ENCODE results near the gene NADK2.

Gene NADK2, protein sequence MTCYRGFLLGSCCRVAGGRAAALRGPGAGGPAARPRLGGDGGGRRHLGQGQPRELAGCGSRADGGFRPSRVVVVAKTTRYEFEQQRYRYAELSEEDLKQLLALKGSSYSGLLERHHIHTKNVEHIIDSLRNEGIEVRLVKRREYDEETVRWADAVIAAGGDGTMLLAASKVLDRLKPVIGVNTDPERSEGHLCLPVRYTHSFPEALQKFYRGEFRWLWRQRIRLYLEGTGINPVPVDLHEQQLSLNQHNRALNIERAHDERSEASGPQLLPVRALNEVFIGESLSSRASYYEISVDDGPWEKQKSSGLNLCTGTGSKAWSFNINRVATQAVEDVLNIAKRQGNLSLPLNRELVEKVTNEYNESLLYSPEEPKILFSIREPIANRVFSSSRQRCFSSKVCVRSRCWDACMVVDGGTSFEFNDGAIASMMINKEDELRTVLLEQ

GRCh38 chr5:36241631-36242533 is at the start of gene NADK2:
Gene NADK2, minus strand, starts transcription at chr5:36241925. Its CDS starts 127 bp downstream, at chr5:36241798.
- TF ChIP-seq GATA2 (IDR thresholded peaks at IDR 0.05; ENCODE audit: low read depth, low read length) (peak; percentile 78), GATA3 (IDR thresholded peaks at IDR 0.05; ENCODE audit: low read depth, low read length) (no peak)

DNA sequence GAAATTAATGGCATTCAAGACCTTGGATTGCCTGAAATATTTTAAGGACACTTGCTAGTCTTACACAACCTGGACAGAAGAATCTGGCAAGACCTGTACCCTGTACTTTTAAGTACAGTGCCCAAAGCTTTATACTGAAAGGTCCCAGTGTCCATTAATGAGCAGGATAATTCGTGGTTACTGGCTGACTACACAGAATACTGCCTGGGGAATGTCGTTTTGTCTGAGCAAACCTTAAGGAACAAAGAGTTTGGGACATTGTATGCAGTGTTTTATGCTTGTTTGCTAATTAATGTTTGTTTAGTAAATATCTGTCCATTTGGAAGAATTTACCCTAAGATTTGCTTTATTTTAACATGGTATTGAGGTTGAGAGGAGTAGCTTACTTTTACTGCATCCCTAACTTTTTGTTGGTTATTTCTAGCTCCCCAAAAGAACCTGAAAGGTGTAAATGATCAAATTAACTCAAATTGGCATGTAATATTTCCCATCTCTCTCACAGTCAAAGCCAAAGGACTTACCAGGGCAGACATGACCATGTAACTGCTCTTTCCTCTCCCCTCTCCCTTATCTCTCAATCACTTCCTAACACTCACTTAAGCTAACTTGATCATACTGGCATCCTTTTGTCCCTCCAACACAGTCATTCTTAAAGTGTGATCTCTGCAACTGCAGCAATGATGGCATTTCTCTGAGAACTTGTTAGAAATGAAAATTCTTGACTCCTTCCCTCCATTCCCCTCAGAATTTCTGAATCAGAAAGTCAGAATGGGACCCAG is 44.3 kb upstream of the NADK2 start:
- TF ChIP-seq GATA3 (IDR thresholded peaks at IDR 0.05; ENCODE audit: low read depth, low read length) (no peak), GATA2 (IDR thresholded peaks at IDR 0.05; ENCODE audit: low read depth, low read length) (no peak)

GRCh38 chr5:36281626-36282025 is 39.9 kb upstream of the NADK2 start:
- TF ChIP-seq GATA3 (IDR thresholded peaks at IDR 0.05; ENCODE audit: low read depth, low read length): no peak
- no peak for TF ChIP-seq GATA2 (IDR thresholded peaks at IDR 0.05; ENCODE audit: low read depth, low read length)

DNA sequence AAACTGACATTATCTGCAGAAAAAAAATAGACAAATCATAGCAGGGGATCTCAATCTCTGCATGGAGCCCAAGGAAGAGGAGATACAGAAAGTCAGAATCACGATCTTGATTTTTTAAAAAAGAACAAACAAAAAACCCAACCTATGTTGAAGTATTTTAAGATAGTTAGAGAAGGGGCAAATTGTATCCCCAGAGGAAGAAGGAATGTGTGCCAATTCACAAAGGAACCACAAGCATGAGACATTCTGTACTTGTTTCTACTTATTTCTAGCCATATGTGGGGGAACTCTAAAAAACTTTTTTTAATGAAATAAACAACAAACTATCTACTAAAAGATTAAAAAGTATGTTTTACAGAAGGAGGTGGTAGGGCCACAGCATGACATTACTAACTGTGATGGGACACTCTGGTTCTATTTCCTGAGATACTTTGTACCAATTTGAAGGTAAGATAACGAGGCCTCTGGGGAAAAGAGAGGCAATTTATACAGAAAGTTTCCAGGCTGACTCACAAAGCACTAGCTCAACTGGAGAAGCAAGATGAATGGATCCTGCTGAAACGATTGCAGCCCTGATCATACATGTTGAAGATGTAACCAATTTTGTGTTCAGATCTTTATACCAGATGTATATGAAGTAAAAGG is 37.5 kb upstream of the NADK2 start:
- TF ChIP-seq GATA2 (IDR thresholded peaks at IDR 0.05; ENCODE audit: low read depth, low read length) (no peak), GATA3 (IDR thresholded peaks at IDR 0.05; ENCODE audit: low read depth, low read length) (no peak)

GRCh38 chr5:36277521-36278176 is 35.9 kb upstream of the NADK2 start:
- TF ChIP-seq GATA3 (IDR thresholded peaks at IDR 0.05; ENCODE audit: low read depth, low read length) (no peak), GATA2 (IDR thresholded peaks at IDR 0.05; ENCODE audit: low read depth, low read length) (no peak)

DNA sequence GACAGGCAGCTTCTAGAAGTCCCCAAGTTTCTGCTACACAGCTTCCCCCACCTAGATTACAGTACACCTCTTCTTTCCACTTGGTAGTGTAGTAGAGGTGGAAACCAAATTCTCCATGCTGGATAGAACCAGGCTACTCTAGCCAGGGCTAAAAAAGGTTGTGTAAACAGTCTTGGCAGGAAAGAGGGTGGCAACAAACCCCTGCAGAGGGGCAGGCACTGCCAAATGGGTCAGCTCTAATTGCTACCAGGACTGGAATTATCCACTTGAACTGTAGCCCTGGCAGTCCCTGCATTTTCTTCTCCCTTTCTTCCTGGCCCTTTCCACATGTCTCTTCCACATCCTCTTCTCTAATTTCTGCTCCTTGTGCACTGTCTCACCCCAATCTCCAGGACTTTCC is 35.1 kb upstream of the NADK2 start:
- TF ChIP-seq GATA2 (IDR thresholded peaks at IDR 0.05; ENCODE audit: low read depth, low read length) (no peak), GATA3 (IDR thresholded peaks at IDR 0.05; ENCODE audit: low read depth, low read length) (no peak)

- TF ChIP-seq GATA2 (IDR thresholded peaks at IDR 0.05; ENCODE audit: low read depth, low read length): no peak
- TF ChIP-seq GATA3 (IDR thresholded peaks at IDR 0.05; ENCODE audit: low read depth, low read length): no peak
Observed at GRCh38 chr5:36273809-36274526, 32.2 kb upstream of the NADK2 start.

DNA sequence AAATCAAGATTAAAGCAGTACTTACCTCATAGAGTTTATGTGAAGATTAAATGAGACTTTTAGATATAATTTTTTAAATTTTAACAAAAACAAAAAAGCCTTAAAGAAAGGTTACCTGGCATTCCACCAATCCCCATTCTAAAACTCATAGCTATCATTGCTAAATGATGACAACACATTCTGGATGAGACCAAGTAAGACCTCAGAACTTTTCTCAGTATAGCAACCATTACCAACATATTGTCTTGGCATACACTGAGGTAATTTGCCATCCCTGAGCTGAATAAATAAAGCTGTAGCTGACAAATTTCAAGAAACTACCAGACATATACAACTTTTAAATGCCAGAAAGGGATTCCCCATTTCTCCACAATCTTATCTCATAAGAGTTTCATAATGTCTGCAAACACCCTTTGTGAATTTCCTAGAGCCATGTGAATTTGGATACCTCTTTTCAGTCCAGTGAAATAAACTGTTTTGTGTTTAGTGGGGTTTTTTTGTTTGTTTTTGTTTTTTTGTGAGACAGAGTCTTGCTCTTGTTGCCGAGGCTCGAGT is 30.5 kb upstream of the NADK2 start:
- TF ChIP-seq GATA2 (IDR thresholded peaks at IDR 0.05; ENCODE audit: low read depth, low read length) (no peak), GATA3 (IDR thresholded peaks at IDR 0.05; ENCODE audit: low read depth, low read length) (no peak)

GRCh38 chr5:36270876-36271575 is 29.3 kb upstream of the NADK2 start:
- TF ChIP-seq GATA3 (IDR thresholded peaks at IDR 0.05; ENCODE audit: low read depth, low read length) (no peak), GATA2 (IDR thresholded peaks at IDR 0.05; ENCODE audit: low read depth, low read length) (no peak)

DNA sequence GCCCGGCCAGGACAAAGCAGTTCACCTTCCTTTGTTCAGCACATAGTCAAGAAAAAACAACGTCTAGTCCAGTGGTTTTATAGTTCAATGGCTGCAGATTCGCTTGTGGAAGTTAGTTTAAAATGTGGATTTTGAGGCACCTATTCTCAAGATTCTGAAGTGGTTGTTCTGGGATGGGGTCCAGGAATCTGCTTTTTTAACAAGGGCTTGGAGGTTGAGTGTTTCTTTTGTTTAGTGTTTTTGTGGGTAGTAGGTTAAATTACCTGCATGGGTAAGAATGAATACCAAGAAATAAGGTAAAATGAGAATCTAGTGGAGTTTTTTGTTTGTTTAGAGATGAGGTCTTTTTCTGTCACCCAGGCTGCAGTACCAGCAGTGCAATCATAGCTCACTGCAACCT is 28.4 kb upstream of the NADK2 start:
- TF ChIP-seq GATA3 (IDR thresholded peaks at IDR 0.05; ENCODE audit: low read depth, low read length) (no peak), GATA2 (IDR thresholded peaks at IDR 0.05; ENCODE audit: low read depth, low read length) (no peak)

GRCh38 chr5:36269478-36269877 is 27.8 kb upstream of the NADK2 start:
- TF ChIP-seq GATA2 (IDR thresholded peaks at IDR 0.05; ENCODE audit: low read depth, low read length): no peak
- TF ChIP-seq GATA3 (IDR thresholded peaks at IDR 0.05; ENCODE audit: low read depth, low read length): no peak
